ENCODE data around the gene OR4M1.
"Not testable (repeated sequence)": the region's sequence is repeated elsewhere in the genome, so short reads cannot be mapped to it uniquely, and the experiment has no call there.

OR4M1 gene

DNA sequence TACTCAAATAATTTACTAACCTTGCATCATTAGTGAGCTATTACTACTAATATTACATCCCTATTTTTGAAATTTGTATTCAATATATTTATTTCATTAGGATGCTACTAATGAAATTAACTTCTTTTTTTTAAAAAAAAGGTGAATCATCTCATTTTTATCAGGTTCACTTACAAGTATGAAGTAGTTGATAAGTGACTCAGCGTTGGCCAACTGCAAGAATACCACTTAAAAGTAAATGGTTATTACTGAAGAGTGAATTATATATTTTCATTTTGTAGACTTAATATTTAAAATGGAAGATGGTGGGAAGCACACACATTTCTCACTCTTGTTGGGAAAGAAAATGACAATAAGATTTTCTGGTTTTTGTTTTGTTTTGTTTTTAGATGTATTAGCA lies 49.9 kb downstream of the OR4M1 start:
- Histone ChIP-seq H3K9me3 (ENCODE audit: insufficient read depth, low read depth, low read length) (no peaks in the 10 kb centered on the region), H3K9ac (ENCODE audit: low read depth, low read length, poor library complexity, severe bottlenecking) (no peak overlapping the region)

DNA sequence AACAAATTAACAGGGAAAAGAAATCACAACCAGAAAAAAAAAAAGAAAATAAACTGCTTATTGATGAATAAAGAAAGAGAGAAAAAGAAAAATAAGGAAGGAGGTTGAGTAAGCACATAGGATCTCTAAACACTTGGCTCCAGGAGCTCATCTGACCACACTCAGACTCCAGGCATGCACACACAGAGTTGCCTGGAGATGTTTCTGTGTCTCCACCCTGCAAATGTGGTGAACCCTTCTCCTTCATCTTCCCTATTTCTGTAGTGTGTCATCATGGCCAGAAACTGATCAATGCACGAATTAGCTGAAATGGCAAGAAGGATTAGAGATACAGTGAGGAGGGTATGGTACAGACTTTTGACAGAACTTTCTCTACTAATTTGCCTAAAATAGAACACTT lies 50.5 kb downstream of the OR4M1 start:
- Histone ChIP-seq H3K9ac (ENCODE audit: low read depth, low read length, poor library complexity, severe bottlenecking) (no peak overlapping the region), H3K9me3 (ENCODE audit: insufficient read depth, low read depth, low read length) (no peaks in the 10 kb centered on the region), H2AFZ (ENCODE audit: low read length) (no peak overlapping the region), H3K4me1 (ENCODE audit: insufficient read depth, low read length, poor library complexity, severe bottlenecking) (no peaks in the 10 kb centered on the region), H3K79me2 (ENCODE audit: insufficient read depth, low read length) (no peaks in the 10 kb centered on the region), H3K4me3 (ENCODE audit: low read length, poor library complexity, severe bottlenecking) (no peak overlapping the region), H3K36me3 (ENCODE audit: insufficient read depth, low read length) (no peaks in the 10 kb centered on the region), H3K27me3 (ENCODE audit: insufficient read depth, low read length, poor library complexity, severe bottlenecking) (no peaks in the 10 kb centered on the region), H3K4me2 (ENCODE audit: low read depth, low read length, poor library complexity, severe bottlenecking) (no peak overlapping the region), H3K9me2 (replicated peaks; ENCODE audit: low read depth, low read length) (no peaks in the 10 kb centered on the region), H4K20me1 (ENCODE audit: insufficient read depth, low read length, poor library complexity, severe bottlenecking) (no peaks in the 10 kb centered on the region), H3F3A (ENCODE audit: low read depth) (no peaks in the 10 kb centered on the region)
- no peak for TF ChIP-seq EZH2phosphoT487 (IDR thresholded peaks at IDR 0.05; ENCODE audit: borderline replicate concordance)
- TF ChIP-seq, protein P1, sequence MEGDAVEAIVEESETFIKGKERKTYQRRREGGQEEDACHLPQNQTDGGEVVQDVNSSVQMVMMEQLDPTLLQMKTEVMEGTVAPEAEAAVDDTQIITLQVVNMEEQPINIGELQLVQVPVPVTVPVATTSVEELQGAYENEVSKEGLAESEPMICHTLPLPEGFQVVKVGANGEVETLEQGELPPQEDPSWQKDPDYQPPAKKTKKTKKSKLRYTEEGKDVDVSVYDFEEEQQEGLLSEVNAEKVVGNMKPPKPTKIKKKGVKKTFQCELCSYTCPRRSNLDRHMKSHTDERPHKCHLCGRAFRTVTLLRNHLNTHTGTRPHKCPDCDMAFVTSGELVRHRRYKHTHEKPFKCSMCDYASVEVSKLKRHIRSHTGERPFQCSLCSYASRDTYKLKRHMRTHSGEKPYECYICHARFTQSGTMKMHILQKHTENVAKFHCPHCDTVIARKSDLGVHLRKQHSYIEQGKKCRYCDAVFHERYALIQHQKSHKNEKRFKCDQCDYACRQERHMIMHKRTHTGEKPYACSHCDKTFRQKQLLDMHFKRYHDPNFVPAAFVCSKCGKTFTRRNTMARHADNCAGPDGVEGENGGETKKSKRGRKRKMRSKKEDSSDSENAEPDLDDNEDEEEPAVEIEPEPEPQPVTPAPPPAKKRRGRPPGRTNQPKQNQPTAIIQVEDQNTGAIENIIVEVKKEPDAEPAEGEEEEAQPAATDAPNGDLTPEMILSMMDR (conservative IDR thresholded peaks at IDR 0.05; ENCODE audit: low read length), result no peak

More for the DNA sequence above, 49.9 kb downstream of the OR4M1 start:
- no peaks in the 10 kb centered on the region for H3K27me3 ChIP-seq (ENCODE audit: insufficient read depth, low read length, poor library complexity, severe bottlenecking)
- no peak overlapping the region for H3K4me3 ChIP-seq (ENCODE audit: low read length, poor library complexity, severe bottlenecking)
- no peak overlapping the region for H3K4me2 ChIP-seq (ENCODE audit: low read depth, low read length, poor library complexity, severe bottlenecking)
- H3K79me2 ChIP-seq (ENCODE audit: insufficient read depth, low read length), result no peaks in the 10 kb centered on the region
- H2AFZ ChIP-seq (ENCODE audit: low read length), result no peak overlapping the region
- TF ChIP-seq, protein P1 (conservative IDR thresholded peaks at IDR 0.05; ENCODE audit: low read length), result no peak
- no peak for TF ChIP-seq EZH2phosphoT487 (IDR thresholded peaks at IDR 0.05; ENCODE audit: borderline replicate concordance)
- no peaks in the 10 kb centered on the region for H3K4me1 ChIP-seq (ENCODE audit: insufficient read depth, low read length, poor library complexity, severe bottlenecking)
- no peaks in the 10 kb centered on the region for H3K9me2 ChIP-seq (replicated peaks; ENCODE audit: low read depth, low read length)
- no peaks in the 10 kb centered on the region for H3F3A ChIP-seq (ENCODE audit: low read depth)
- H4K20me1 ChIP-seq (ENCODE audit: insufficient read depth, low read length, poor library complexity, severe bottlenecking), result no peaks in the 10 kb centered on the region
- no peaks in the 10 kb centered on the region for H3K36me3 ChIP-seq (ENCODE audit: insufficient read depth, low read length)

DNA sequence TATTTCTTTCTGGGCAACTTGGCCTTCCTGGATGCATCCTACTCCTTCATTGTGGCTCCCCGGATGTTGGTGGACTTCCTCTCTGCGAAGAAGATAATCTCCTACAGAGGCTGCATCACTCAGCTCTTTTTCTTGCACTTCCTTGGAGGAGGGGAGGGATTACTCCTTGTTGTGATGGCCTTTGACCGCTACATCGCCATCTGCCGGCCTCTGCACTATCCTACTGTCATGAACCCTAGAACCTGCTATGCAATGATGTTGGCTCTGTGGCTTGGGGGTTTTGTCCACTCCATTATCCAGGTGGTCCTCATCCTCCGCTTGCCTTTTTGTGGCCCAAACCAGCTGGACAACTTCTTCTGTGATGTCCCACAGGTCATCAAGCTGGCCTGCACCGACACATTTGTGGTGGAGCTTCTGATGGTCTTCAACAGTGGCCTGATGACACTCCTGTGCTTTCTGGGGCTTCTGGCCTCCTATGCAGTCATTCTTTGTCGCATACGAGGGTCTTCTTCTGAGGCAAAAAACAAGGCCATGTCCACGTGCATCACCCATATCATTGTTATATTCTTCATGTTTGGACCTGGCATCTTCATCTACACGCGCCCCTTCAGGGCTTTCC lies 54.4 kb downstream of the OR4M1 start:
- not testable (repeated sequence) for H3K79me2 ChIP-seq (ENCODE audit: insufficient read depth, low read length); H3K27me3 ChIP-seq (ENCODE audit: insufficient read depth, low read length, poor library complexity, severe bottlenecking); H3F3A ChIP-seq (ENCODE audit: low read depth); H2AFZ ChIP-seq (ENCODE audit: low read length); H3K9me2 ChIP-seq (replicated peaks; ENCODE audit: low read depth, low read length); H4K20me1 ChIP-seq (ENCODE audit: insufficient read depth, low read length, poor library complexity, severe bottlenecking); H3K4me3 ChIP-seq (ENCODE audit: low read length, poor library complexity, severe bottlenecking); H3K9ac ChIP-seq (ENCODE audit: low read depth, low read length, poor library complexity, severe bottlenecking); H3K4me1 ChIP-seq (ENCODE audit: insufficient read depth, low read length, poor library complexity, severe bottlenecking); H3K9me3 ChIP-seq (ENCODE audit: insufficient read depth, low read depth, low read length); H3K4me2 ChIP-seq (ENCODE audit: low read depth, low read length, poor library complexity, severe bottlenecking); H3K36me3 ChIP-seq (ENCODE audit: insufficient read depth, low read length)

DNA sequence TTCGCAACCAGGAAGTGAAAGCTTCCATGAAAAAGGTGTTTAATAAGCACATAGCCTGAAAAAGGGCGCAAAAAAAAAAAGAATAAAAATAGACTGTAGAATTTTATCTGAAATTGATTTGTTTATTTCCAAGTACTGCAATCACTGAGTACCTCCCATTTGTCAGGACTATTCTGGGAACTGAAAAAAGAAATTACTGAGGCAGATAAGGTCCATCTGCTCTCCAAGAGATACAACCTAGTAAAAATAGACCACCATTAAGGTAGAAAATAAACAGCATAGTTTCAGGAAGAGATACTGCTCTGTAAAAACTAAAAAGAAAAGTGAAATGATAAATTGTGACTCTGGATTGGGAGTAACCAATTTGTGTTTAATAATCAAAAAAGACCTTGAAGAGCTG lies 55.0 kb downstream of the OR4M1 start:
- Histone ChIP-seq H3K4me2 (ENCODE audit: low read depth, low read length, poor library complexity, severe bottlenecking) (no peak overlapping the region), H3K9me2 (replicated peaks; ENCODE audit: low read depth, low read length) (no peaks in the 10 kb centered on the region), H2AFZ (ENCODE audit: low read length) (no peak overlapping the region), H3K4me3 (ENCODE audit: low read length, poor library complexity, severe bottlenecking) (no peak overlapping the region), H3K79me2 (ENCODE audit: insufficient read depth, low read length) (no peaks in the 10 kb centered on the region), H3K27me3 (ENCODE audit: insufficient read depth, low read length, poor library complexity, severe bottlenecking) (no peaks in the 10 kb centered on the region), H3K9ac (ENCODE audit: low read depth, low read length, poor library complexity, severe bottlenecking) (no peak overlapping the region), H3F3A (ENCODE audit: low read depth) (no peaks in the 10 kb centered on the region), H3K4me1 (ENCODE audit: insufficient read depth, low read length, poor library complexity, severe bottlenecking) (no peaks in the 10 kb centered on the region), H3K36me3 (ENCODE audit: insufficient read depth, low read length) (no peaks in the 10 kb centered on the region), H4K20me1 (ENCODE audit: insufficient read depth, low read length, poor library complexity, severe bottlenecking) (no peaks in the 10 kb centered on the region), H3K9me3 (ENCODE audit: insufficient read depth, low read depth, low read length) (no peaks in the 10 kb centered on the region)
- TF ChIP-seq, protein P1 (conservative IDR thresholded peaks at IDR 0.05; ENCODE audit: low read length), result no peak
- TF ChIP-seq EZH2phosphoT487 (IDR thresholded peaks at IDR 0.05; ENCODE audit: borderline replicate concordance), result no peak

Measured in Loucy (cell line).